HG03521 (cell line): ENCODE data around the gene TNKS1BP1.
"Not testable (repeated sequence)": the region's sequence is repeated elsewhere in the genome, so short reads cannot be mapped to it uniquely, and the experiment has no call there.

Experiments used
- ATAC-seq: cut with Tn5 transposase; IDR thresholded peaks from one replicate; pipeline ENCODE4 v1.9.1; 2021; ENCODE audit warnings: mild to moderate bottlenecking, moderate library complexity; ENCODE audit not compliant: unreplicated experiment

TNKS1BP1 gene

DNA sequence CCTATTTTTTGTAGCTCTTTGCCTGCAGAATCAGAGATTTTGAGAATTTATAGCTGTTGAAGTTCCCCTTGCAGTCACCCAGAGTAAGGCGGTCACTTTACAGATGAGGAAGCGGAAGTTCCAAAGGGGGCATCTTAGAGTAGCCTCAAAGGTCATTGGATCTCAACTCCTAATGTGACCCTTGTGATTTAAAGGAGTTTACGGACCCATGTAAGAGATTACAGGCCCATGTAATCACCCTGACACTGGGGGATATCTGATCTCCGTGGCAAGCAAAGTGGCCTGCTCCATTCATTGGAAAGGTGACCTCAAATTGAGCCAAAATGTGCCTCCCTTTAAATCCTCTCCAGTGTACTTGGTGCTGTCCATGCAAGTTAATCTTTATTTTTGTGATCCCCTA, 29.1 kb upstream of the TNKS1BP1 start:
- ATAC-seq = no peak

DNA sequence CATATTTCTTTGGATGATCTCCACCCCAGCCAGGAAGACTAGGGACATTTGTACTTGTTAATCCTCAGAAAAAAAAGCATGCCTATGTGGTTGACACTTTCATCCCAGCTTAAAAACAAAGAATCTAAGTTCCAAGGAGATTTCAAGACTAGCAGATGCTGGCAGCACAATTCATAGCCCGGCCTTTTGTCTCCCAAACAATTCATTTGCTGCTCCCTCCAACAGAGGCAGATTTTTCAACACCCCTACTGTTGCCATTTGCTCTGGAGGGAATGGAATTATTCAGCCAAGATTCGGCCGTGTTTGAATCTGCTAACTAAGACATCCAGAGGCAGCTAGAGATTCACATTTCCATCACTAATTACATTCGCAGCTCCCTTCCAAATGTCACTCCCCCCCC, 28.7 kb upstream of the TNKS1BP1 start:
- no peak for ATAC-seq

DNA sequence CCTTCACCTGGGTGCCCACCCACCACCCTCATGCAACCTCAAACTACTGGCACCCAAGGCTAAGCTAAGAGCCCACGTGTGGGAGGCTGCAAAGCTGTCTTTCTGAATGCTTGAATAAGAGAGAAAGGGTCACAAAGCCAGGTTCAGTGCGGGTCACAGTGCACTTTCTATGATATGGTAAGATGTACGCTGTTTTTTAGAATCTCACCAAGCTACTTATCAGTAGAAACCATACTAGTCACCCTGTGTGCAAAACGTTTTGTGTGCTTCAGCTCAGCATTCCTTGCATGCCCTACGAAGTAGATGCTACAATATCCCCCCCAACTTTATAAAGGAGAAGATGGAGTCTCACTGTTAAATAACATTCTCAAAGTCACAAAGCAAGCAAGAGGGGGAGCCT, 28.3 kb upstream of the TNKS1BP1 start:
- ATAC-seq = no peak

DNA sequence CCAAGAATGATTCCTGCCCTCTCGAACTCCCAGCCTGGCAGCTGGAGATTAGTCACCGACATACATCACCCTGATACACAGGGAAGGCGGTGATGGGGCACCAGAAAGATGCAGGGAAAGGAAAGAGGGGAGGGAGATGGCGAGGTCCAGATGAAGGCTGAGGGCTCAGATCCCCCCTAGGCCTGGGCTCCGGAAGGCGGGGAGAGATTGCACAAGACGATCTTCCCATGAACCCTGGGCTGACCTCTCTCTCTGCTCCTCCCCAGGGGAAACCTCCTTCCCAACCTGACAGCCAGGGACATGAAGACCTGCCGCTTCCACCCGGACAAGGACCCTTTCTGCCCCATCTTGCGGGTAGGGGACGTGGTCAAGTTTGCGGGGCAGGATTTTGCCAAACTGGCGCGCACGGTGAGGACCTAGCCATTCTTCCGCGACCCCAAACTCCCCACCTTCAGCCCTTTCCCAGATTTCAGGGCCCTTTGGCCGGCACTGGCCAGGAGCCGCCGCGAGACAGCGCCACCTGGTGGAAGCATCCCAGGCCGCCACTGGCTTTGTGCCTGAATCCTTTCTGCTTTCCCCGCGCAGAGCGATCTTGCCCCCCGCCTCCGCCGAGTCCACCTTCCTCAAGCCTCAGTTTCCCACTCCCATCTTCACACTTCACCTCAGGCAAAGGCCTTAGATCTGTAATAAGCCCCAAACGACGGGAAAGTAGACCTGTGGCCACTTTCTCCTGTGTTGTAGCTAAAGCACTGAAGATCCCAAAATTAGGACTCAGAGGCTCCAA, 24.9 kb upstream of the TNKS1BP1 start:
- peak; percentile 50 for ATAC-seq

GRCh38 chr11:57348636-57349313, 24.0 kb upstream of the TNKS1BP1 start:
- no peak for ATAC-seq

DNA sequence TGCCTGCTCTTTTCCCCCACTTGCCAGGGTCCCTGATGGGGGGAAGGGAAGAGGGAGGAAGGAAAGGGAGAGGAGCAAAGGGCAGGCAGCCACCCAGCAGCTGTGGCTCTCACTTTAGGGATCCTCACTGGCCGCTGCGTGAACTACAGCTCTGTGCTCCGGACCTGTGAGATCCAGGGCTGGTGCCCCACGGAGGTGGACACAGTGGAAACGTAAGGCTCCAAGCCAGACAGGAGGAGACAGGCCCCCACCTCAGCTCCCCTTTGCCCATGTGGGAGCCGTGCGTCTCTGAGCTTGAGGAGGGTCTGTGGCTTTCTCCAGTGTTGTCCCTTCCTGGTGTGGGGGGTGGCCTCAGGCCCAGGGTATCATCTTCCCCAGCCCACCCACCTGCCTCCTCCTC, 23.3 kb upstream of the TNKS1BP1 start:
- no peak for ATAC-seq

GRCh38 chr11:57347336-57347735, 22.6 kb upstream of the TNKS1BP1 start:
- ATAC-seq = no peak

GRCh38 chr11:57345555-57346211, 20.9 kb upstream of the TNKS1BP1 start:
- ATAC-seq = peak; percentile 50

DNA sequence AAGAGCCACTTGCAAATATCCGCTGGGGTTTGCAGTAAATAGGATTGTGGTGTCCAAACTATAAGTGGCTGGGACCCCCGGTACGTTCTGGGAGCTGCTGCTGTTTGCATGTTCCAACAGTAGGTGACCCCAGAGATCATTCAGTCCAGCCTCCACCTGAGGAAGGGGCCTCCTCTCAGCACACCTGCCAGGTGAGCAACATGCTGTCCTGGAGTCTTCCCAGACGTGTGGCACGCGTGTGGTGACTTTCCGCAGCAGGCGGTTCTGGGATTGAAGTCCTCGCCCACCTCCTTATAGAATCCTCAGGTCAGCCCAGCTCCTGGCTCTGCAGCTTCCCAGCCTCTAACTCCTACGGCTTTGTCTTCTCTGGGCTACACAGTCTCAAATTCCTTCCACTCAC, 20.1 kb upstream of the TNKS1BP1 start:
- no peak for ATAC-seq

DNA sequence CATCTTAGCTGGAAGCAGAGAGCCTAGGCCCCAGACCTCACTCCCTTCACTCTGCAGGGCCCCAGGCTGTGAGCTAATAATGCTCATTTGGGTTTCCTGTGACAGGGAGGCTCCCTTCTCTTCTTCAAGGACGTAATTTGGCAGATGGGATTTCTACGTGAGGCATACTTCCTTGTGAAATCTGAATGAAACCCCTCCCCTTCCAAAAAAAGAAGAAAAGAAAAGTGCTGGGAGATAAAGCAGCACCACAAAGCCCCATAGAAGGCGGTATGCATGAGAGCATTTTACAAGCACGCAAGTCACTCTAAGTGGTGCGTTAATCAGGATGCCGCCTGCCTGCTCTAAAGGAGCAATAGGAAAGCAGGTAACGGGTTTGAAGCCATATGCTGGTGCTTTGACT, 19.1 kb upstream of the TNKS1BP1 start:
- ATAC-seq = no peak

DNA sequence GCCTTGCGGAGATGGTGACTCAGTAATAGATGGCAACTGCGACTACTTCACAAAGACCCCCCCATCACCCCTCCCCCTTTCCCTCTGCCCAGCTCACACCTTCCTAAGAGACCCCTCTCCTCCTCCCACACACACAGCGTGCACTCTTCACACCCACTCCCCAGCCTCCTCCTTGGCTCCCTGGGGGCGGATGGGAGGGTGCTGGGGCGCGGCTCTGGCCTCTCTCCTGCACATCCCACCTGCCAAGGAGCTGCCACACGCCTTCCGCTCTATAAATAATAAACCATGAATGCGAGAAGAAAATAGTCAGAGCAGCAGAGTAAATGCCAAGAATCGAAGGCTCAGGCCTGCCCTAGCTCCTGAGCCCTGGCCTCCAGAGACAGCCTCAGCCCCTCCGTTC, 17.9 kb upstream of the TNKS1BP1 start:
- no peak for ATAC-seq

- ATAC-seq = no peak
Observed at GRCh38 chr11:57341250-57341808, 16.6 kb upstream of the TNKS1BP1 start.

DNA sequence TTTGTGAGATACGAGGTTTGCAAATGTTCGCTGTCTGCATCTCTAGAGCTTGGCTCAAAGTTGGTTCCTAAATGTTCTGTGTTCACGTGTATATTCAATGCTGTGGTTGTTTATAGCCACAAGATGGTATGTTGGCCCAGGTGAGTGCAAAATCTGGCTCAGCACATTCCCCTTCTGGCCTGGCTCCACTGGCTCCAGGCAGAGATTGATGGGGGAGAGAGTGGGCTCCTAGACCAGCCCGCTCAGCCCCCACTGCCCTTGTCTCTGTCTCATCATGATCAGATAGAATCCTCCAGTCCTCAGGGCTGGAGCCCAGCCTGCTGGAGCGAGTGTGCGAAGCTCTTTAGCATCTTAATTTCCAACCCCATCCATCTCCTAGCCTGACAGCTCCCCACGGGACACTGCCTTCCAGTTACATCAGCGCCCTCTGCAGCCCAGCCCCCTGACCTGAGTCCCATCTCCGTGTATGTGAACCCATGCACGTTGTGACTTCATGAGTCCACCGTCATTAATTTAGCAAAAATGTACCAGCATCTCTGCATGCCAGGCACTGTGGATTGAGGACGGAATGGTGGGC, 15.4 kb upstream of the TNKS1BP1 start:
- no peak for ATAC-seq

DNA sequence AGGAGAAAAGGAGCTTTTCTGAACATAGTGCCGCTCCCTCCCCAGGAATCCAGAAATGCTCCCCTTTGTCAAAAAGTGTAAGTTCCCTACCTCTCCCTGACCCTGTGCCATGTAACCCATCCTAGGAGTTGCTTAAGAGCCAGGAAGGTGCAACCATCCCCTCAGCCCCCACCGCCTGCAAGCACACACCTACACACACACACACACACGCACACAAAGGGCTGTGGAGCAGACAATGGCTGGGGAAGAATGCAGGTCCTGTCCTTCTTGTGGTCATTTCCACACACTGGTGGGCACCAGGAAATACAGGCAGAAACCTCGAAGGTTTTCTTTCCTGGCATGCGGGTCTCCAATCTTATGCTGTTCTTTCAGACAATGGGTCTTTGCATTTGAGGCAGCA, 14.6 kb upstream of the TNKS1BP1 start:
- no peak for ATAC-seq

GRCh38 chr11:57338142-57338541, 13.4 kb upstream of the TNKS1BP1 start, which contains the start of gene P2RX3:
TSS of gene P2RX3 (plus strand) at chr11:57338352. CDS start at chr11:57338551, 199 bp downstream.
- ATAC-seq = no peak

GRCh38 chr11:57336856-57337255, 12.1 kb upstream of the TNKS1BP1 start:
- ATAC-seq = not testable (repeated sequence)

GRCh38 chr11:57336111-57336666, 11.4 kb upstream of the TNKS1BP1 start:
- peak; percentile 1 for ATAC-seq

DNA sequence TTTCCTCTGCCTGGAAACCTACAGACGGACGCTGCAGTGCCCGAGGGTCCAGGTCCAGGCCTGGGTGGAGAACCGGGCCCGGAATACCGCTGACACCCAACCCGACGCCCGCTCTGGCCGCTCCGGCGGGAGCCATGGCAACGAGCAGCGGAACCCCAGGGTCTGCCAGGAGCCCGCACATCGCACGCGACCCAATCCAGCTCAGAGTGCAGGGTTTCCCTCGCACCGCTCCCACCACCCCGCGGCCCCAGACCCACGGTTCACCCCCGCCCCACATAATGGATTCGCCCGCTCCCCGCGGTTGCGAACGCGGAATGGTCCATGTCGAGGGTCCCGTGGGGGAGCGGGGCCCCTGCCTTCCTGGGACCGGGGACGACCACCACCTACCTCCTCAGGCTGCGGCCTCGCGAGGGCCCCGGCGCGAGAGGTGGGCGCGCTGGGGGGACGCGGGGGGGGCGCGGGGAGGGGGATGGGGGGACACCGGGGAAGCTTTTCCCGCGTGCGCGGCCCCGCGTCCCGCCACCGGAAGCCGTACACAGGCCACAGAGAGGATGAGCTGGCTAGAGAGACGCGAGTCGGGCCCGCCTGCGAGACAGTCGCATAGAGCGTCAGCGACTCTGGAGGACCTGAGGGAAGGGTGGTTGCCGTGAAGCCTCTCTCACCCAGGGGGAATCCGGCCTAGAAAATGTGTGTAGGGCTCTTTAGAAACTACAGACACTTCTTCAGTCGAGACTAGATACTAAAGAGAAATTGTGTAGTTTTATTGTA, 10.8 kb upstream of the TNKS1BP1 start, which contains the start of gene SSRP1:
Gene SSRP1 (minus strand): TSS at position 550 of the 768 bp plus-strand sequence. CDS start 771 bp downstream, outside the sequence.
- peak; percentile 98 for ATAC-seq

DNA sequence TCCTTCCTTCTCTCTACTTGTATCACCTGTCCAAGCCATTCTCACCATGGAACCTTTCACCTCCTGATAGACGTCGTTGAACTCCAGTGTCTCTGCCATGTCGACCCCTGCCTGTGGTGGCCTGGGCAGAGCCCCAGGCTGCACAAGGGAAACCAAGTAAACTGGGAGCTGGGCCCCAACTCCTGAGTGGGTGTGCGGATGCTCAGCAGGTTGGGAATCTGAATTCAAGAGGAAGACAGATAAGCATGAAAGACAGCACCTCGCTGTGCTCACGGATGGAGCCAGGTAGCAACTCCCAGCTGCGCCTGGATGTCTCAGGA, 10.2 kb upstream of the TNKS1BP1 start:
- no peak for ATAC-seq
